HCEC 1CT (cell line): ENCODE results near the gene PHF1.
"Not testable (repeated sequence)": the region's sequence is repeated elsewhere in the genome, so short reads cannot be mapped to it uniquely, and the experiment has no call there.

Experiments
- DNase-seq: peaks from one replicate; pipeline ENCODE4 v3.0.0-alpha.2; 2017

PHF1 gene

DNA sequence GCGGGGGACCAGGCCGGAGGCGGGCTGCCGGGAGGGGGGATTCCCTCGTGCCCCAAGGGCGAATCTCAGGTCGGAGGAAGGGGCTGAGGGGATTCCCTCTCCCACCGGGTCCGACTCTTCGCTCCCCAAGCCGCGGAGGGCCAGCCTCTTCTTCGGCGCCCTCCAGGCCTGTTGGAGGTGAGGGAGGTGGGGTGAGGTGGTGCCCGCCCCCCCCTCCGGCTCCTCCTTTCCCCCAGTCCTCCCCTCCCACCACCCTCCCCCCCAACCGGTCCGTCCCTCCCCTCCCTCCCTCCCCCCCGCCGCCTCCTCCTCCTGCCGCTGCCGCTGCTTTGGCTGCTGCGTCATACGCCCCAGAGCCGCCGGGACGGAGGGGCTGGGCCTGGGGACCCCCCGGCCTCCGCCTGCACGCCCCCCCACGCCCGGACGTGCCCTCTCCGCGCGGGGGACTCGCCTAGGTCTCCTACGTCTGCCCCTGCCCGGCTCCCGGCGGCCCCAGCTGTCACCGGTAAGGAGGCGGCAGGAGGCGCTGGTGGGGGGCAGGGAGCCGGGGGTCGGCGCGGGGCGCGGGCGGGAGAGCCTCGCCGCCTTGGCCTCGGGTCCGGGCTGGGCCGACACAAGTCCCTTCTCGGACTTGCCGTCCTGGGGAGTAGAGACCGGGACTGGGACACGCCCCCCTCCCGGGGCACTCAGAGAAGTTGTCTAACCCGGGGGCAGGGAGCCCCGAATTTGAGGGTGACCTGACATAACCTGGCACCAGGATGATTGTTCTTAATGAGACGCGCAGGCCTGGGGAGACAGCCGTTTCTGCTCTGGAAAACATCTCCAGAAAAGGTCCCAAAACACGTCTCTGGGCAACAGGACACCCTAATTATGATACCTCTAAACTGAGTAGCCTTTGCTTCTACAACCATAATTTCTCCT is at the start of gene PHF1:
Gene PHF1, plus strand, starts transcription at position 304 of the 921 bp plus-strand sequence. CDS start 1,250 bp downstream, outside the sequence.
- DNase-seq: peak; percentile 74

DNA sequence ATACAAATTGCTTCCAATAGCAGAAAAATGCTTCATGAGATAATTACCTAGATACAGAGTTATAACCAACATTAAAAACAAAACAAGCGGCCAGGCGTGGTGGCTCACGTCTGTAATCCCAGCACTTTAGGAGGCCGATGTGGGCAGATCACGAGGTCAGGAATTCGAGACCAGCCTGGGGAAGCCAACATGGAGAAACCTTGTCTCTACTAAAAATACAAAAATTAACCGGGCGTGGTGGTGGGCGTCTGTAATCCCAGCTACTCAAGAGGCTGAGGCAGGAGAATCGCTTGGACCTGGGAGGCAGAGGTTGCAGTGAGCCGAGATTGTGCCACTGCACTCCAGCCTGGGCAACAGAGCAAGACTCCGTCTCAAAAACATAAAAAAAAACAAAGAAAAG is 47.3 kb upstream of the PHF1 start:
- DNase-seq: not testable (repeated sequence)

DNA sequence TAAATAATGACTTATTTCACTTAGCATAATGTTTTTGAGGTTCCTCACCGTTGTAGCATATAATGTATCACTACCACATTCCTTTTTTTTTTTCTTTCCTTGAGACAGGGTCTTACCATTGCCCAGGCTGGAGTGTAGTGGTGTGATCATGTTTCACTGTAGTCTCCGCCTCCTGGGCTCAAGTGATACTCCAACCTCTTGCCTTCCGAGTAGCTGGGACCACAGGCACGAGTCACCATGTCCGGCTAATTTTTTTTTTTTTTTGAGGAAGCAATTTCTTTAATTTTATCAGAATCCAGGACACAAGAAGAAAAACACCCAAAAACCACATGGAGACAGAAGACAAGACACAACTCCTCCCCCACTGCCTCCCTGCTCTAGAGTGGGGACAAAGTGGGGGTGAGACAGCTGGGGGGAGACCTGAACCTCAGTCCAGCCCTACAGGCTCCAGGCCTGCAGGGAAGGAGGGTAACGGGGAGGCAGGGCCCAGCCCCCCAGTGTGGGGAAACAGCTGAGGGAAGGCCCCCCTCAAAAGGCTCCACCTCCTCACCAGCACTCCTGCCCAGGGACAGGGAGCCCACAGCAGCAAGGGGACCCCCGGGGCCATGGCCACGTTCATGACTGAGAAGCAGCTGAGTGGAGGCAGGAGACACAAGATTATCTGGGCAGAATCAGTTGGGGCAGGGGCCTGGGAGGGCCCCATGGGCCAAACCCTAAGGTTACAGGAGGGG is 46.2 kb upstream of the PHF1 start:
- peak; percentile 64 for DNase-seq

DNA sequence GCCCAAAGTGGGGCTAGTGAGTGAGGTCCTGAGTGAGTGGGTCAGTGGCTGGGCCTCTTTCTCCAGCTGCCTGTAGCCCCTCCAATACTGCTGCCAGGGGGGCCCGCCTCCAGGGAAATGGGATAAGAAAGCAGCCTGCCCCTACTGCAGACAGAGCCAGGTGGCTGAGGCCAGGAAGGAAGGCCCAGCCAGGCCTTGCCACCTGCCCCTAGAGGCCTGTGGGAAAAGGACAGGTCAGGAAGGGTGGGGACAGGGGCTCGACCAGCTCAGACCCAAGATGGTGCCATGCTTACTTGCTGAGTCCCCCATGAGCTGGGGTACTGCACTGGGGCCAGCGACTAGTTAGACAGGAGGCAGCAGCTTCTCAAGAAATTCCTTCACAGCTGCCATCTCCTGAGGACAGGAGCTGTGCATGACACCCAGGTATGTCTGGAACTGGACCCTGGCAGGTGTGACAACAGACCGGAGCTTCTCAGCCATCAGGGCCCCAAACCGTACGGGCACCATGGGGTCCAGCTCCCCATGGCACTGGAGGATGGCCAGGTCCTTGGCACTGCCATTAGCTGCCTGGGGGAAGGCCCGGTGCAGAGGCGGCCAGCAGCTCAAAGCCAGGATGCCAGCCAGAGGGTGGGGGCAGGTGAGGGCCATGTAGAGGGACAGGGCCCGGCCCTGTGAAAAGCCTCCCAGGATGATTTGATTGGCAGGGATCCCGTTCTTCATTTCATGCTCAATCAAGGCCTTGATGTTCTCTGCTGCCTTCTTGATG is 45.4 kb upstream of the PHF1 start:
- not testable (repeated sequence) for DNase-seq

DNA sequence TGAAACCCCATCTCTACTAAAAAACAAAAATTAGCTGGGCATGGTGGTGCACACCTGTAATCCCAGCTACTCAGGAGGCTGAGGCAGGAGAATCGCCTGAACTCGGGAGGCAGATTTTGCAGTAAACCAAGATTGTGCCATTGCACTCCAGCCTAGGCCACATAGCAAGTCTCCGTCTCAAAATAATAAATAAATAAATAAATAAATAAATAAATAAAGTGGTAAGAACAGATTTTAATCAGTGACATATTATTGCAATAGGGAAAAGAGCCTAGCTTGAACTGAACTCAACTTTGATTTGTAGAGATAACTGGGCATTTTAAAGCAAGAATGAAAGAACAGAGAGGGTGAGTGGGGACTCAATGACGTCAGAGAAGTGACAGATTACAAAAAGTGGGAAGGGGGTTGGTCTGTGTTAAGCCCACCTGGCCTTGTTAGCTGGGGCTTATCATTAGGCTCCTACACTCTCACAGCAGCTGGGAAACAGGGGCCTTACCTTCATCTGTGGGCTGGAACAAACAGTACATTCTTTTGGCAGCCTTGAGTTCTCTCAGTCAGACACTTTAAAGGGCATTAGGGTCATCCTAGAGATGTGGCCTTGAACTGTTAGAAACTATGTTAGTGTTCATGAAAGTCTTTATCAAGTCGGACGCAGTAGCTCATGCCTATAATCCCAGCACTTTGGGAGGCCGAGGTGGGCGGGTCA is 43.7 kb upstream of the PHF1 start:
- DNase-seq: no peak

DNA sequence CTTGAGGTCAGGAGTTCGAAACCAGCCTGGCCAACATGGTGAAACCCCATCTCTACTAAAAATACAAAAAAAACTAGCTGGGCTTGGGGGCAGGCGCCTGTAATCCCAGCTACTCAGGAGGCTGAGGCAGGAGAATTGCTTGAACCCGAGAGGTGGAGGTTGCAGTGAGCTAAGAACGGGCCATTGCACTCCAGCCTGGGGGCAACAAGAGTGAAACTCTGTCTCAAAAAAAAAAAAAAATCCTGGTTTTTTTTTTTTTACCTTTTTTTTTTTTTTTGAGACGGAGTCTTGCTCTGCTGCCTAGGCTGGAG is 43.1 kb upstream of the PHF1 start:
- DNase-seq: not testable (repeated sequence)

DNA sequence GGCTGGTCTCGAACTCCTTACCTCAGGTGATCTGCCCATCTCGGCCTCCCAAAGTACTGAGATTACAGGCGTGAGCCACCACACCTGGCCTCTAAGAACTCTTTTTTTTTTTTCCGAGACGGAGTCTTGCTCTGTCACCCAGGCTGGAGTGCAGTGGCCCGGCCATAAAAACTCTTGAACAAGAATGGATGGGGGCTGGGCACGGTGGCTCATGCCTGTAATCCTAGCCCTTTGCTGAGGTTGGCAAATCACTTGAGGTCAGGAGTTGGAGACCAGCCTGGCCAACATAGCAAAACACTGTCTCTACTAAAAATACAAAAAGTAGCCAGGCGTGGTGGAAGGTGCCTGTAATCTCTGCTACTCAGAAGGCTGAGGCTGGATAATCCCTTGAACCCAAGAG is 38.9 kb upstream of the PHF1 start:
- not testable (repeated sequence) for DNase-seq

DNA sequence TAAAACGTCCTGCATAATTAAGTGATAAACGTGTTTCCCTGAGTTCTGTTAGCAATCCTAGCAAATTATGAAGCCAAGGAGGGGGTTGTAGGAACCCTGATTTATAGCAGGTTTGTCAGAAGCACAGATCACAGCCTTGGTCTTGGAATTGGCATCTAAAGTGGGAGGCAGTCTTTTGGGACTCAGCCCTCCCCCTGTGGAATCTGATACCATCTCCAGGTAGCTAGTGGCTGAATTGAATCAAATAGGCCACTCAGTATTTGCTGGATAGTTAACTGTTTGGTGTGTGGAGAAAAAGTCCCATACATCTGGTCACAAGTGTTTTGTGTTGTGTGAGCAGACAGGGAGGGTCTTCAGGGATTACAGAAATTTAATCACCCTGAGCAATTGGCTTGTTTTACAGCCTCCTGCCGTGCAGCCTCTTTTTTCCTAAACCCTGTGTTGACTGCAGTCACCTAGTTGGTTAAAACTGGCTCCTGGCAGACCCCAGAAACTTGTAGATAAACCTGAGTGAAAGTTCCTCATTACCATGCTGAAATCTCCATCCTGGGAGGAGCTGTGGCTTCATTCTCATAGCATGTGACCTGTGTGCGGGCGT is 38.2 kb upstream of the PHF1 start:
- DNase-seq: no peak

DNA sequence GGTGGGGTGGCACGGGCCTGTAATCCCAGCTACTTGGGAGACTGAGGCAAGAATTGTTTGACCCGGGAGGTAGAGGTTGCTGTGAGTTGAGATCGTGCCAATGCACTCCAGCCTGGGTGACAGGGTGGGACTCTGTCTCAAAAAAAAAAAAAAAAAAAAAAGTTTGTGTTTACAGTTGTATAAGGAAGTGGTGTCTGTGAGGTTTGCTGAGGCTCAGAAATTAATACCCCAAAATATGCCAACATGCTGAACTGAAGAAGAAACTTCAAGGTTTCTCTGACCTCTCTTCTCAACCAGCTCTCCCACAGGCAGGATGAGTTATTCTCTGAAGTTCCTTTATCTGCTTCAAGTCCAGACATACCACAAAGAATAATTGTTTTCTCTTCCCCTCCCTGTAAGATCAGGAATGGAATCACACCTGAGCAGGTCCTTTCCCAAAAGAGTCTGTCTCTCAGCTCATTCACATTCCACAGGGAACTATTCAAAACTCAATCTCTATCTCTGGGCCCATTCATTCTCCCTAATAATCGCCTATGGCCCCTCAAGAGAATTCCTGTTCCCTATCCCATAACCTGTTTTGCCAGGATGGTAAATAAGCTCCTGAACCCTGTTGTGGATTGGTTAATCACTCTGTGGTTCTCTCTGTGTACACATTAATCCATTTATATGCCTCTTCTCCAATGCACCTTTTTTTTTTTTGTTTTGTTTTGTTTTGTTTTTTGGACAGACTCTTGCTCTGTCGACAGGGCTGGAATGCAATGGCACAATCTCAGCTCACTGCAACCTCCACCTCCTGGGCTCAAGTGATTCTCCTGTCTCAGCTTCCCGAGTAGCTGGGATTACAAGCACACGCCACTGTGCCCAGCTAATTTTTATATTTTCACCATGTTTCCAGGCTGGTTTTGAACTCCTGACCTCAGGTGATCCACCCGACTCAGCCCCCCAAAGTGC is 36.6 kb upstream of the PHF1 start:
- DNase-seq: no peak

DNA sequence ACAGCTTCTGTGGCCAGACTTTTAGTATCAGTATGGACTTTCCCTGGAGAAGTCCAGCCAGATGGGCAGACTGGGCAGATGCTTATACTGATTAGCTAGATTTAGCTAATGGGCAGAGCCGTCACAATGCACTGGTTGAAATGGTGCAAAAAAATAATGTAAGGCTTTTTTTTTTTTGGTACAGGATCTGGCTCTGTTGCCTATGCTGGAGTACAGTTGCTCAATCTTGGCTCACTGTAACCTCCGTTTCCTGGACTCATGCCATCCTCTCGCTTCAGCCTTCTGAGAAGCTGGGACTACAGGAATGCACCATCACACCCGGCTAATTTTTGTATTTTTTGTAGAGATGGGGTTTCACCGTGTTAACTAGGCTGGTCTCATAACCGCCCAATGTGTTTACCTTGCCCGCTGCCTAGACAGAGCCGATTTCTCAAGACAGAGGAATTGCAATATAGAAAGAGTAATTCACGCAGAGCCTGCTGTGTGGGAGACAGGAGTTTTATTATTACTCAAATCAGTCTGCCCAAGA is 35.6 kb upstream of the PHF1 start:
- peak; percentile 76 for DNase-seq

DNA sequence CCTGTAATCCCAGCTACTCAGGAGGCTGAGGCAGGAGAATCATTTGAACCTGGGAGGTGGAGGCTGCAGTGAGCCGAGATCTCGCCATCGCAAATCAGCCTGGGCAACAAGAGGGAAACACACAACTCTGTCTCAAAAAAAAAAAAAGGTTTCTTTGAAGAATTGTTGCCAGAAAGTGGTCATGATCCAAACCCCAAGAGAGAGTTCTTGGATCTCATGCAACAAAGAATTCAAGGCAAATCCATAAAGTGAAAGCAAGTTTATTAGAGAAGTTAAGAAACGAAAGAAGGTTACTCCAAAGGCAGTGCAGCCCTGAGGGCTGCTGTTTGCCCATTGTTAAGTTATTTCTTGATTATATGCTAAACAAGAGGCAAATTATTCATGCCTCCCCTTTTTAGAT is 33.6 kb upstream of the PHF1 start:
- no peak for DNase-seq

DNA sequence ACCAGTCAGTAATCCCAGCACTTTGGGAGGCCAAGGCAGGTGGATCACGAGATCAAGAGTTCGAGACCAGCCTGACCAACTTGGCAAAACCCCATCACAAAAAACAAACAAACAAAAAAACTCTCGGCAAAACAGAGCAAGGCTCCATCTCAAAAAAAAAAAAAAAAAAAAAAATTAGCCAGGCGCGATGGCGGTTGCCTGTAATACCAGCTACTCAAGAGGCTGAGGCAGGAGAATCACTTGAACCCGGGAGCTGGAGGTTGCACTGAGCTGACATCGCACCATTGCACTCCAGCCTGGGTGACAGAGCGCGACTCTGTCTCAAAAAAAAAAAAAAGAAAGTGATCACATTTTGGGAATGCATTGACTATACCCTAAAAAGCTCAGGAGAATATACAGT is 31.6 kb upstream of the PHF1 start:
- not testable (repeated sequence) for DNase-seq

DNA sequence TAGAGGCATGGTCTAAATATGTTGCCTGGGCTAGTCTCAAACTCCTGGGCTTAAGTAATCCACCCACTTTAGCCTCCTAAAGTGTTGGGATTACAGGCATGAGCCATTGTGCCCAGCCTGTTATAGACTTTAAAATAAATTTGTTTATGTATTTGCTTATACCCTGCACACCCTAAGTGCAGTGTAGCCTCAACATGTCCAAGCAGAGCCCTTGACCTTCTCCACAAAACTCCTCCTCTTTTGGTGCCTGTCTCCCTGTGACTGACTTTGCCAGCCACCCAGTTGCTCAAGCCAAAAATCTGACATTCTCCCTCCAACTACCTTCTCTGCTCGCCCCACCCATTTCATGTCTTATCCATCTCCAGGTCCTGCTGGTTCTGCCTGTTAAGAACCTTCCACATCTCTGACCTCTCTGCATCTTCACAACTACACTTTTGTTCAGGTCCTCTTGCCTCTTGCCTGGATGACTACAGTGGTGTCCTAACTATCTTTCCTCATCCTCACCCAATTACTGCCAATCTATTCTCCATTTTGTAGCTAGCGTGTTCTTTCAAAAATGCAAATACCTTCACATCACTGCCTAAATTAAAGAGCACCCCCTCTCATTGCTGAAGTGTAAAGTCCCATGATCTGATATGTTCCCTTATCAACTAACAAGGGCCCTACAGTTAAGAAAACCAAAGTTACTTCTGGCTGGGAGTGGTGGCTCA is 30.4 kb upstream of the PHF1 start:
- DNase-seq: no peak

DNA sequence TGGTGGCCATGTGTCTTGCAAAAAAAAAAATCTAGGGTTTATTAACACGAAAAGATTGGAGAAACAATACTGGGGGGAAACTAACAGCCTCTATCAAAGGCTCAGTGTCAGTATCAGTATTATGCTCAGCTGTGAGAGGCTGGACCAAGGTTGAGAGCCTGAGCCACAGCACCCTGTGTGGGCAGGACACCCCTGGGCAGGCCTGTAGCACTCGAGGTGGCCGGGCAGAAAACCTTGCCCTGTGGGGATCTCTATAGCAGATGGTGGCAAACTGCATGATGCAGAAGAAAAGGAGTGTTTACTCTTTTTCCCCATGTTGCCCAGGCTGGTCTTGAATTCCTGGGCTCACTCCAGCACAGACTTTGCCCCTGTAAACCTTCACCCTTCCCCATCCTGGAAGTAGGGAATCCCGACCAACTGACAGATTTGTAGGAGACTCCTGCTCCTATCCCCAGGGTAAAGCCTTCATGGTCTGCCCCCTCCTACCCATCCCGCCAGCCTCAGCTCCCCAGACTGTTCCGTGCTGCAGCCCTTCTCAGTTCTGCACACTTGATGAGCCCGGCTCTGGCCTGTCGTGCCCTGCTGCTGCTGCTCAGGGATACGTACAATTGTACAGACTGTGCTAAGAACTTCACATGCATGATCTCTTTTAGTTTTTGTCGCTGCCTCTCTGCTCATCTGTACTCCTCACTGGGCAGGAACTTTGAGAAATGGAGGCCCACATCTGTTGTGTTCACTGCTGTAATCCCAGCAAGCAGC is 27.2 kb upstream of the PHF1 start:
- no peak for DNase-seq

DNA sequence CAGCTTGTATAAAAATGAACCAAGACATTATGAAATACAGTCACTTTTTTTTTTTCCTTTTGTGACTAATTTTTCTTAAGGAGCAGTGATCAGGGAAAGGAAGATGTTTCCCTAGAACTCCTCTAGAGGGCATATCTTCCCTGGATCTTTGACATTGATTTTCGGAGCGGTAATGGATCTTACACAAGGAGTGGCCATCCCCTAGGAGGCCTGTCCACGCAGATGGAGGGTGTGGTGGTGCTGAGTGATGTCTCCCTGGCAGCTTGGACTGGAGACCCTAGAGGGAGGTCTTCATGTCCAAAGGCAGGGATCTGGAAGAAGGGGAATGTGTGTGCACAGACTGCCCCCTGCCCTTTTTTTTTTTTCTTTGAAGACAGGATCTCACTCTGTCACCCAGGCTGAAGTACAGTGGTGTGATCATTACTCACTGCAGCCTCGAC is 26.2 kb upstream of the PHF1 start:
- peak; percentile 79 for DNase-seq

DNA sequence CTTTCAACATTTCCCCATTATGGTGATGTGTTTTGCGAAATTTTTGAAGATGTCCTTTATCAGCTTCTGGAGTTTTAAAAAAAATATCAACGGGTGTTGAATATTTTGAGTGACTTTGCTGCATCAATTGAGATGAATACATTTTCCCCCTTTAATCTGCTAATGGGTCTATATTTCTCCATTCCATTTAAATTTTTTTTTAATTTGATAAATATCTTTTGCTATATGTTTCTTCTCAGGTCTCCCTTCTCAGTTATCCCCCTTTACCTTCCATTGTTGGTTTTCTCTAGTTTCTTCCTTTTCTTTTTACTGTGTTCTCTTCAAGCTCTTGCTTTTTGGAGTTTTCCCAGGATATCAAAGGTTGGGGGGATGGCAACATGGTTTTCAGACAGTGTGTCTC is 20.6 kb upstream of the PHF1 start:
- no peak for DNase-seq

DNA sequence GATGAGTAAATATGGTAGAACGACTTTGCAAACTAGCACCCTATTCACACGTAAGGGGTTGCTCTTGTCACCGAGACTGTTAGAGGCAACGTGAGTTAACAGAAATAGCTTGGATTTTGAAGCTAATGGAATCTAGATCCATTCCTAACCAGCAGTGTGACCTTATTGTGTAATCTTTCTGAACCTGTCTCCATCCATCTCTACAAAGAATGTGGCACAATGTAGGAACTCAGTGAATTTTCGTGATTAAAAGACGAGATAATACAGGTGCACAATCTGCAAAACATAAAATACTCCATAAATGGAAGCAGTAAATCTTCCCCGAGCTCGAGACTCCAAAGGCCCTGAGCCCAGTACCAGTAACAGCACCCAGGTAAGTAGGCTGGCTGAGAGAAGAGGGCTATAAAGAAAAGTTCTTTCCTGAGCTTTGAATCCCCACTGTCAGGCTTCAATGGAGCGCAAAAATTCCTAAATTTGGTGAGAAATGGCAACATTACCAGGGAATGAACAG is 20.0 kb upstream of the PHF1 start:
- no peak for DNase-seq

DNA sequence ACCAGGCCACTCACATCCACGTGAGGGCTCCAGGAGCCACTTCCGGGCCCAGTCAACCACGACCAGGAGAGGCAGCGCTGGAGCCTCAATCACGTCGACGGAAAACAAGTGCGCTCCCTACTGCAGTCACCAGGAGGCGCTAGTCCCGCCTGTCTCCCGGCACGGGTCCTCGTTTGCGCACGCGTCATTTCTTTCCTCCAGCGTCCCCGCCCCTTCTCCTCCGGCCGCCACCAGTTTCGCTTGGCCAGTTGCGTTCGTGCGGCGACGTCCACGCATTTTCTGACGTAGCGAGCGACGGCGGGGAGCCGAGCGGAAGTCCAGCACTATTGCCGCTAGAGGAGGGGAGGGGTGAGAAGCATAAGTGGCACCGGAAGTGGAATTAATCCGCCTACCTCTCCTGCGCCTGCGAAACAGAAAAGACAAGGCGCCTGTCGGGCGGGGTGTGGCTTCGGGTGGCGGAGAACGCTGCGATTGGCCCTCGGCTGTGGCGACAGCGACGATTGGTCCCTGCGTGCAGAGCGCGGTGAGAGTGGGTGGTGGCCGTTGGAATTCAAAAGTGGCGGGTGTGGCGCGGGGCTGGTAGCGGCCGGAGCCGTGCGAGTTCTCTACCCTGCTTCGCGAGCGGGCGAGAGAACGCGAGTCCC is 19.4 kb upstream of the PHF1 start, which contains the start of gene KIFC1:
Gene KIFC1, plus strand, starts transcription at position 546 of the 644 bp plus-strand sequence. CDS start 163 bp downstream, outside the sequence.
- DNase-seq: peak; percentile 100
